WTC11 (cell line): ENCODE measurements around the gene ADORA1. TPM values are rescaled to one million over a fixed set of nuclear protein-coding genes. Genes with fewer than 3 reads are reported as not detected.

Source experiments
- ATAC-seq: fragments of 200-7000 bp; cut with Tn5 transposase; 2 replicates; pipeline ENCODE4 v1.10.0; 2021; ENCODE audit warnings: mild to moderate bottlenecking, moderate library complexity
- CTCF ChIA-PET: fragments of 300-600 bp; sonication (Branson Sonifier 250); formaldehyde crosslinking; loops from one replicate; lab custom pipeline; 2021; ENCODE audit warnings: antibody characterized with exemption; lab: Charles Lee
- POLR2A ChIA-PET: fragments of 350-600 bp; sonication (Branson Sonifier 250); formaldehyde crosslinking; loops from one replicate; lab custom pipeline; 2021; ENCODE audit warnings: antibody characterized with exemption; lab: Charles Lee
- DNase-seq: peaks from one replicate; pipeline ENCODE4 v3.0.0; 2021; ENCODE audit warnings: low spot score
- H3K27ac Mint-ChIP-seq: 2 replicates; pipeline ENCODE4 v1.8.0; 2021; ENCODE audit warnings: mixed read lengths
- H3K27me3 Mint-ChIP-seq: 2 replicates; pipeline ENCODE4 v1.8.0; 2021; ENCODE audit warnings: low read depth, mild to moderate bottlenecking, moderate library complexity, mixed read lengths
- H3K36me3 Mint-ChIP-seq: 2 replicates; pipeline ENCODE4 v1.8.0; 2021; ENCODE audit warnings: mixed read lengths
- H3K4me1 Mint-ChIP-seq: 2 replicates; pipeline ENCODE4 v1.8.0; 2022; ENCODE audit warnings: mixed read lengths
- H3K4me3 Mint-ChIP-seq: 2 replicates; pipeline ENCODE4 v1.8.0; 2021; ENCODE audit warnings: mild to moderate bottlenecking, moderate library complexity, mixed read lengths
- H3K9me3 Mint-ChIP-seq: 2 replicates; pipeline ENCODE4 v1.8.0; 2021; ENCODE audit warnings: mixed read lengths
- ATF6 ChIP-seq: sonication (generic); formaldehyde crosslinking; IDR thresholded peaks from 2 replicates; pipeline ENCODE4 v1.8.1; 2023; ENCODE audit warnings: mild to moderate bottlenecking, missing genetic modification reagents
- CREB1 ChIP-seq: sonication (generic); formaldehyde crosslinking; IDR thresholded peaks from 2 replicates; pipeline ENCODE4 v1.8.0; 2023; ENCODE audit warnings: mild to moderate bottlenecking, missing genetic modification reagents
- ERG ChIP-seq: fragments of 250-450 bp; sonication (Bioruptor Pico); IDR thresholded peaks from 2 replicates; pipeline ENCODE4 v1.8.0; 2021; ENCODE audit warnings: mild to moderate bottlenecking
- FOXK1 ChIP-seq: sonication (generic); formaldehyde crosslinking; IDR thresholded peaks from 2 replicates; pipeline ENCODE4 v1.8.0; 2022; ENCODE audit warnings: mild to moderate bottlenecking, moderate library complexity, missing genetic modification reagents
- MAX ChIP-seq: sonication (generic); formaldehyde crosslinking; IDR thresholded peaks from 2 replicates; pipeline ENCODE4 v1.8.0; 2022; ENCODE audit warnings: mild to moderate bottlenecking, missing genetic modification reagents
- MLX ChIP-seq: sonication (generic); formaldehyde crosslinking; IDR thresholded peaks from 2 replicates; pipeline ENCODE4 v1.8.1; 2023; ENCODE audit warnings: mild to moderate bottlenecking, missing genetic modification reagents, moderate library complexity
- MXD4 ChIP-seq: fragments of 250-450 bp; sonication (Bioruptor Pico); IDR thresholded peaks from 2 replicates; pipeline ENCODE4 v1.8.0; 2021; ENCODE audit warnings: mild to moderate bottlenecking, moderate library complexity, borderline replicate concordance
- NFATC4 ChIP-seq: fragments of 250-450 bp; sonication (Bioruptor Pico); IDR thresholded peaks from 2 replicates; pipeline ENCODE4 v1.9.0; 2021; ENCODE audit warnings: mild to moderate bottlenecking
- RORB ChIP-seq: fragments of 250-450 bp; sonication (Bioruptor Pico); IDR thresholded peaks from 2 replicates; pipeline ENCODE4 v1.9.0; 2021; ENCODE audit warnings: mild to moderate bottlenecking
- ZBTB43 ChIP-seq: sonication (generic); formaldehyde crosslinking; IDR thresholded peaks from 2 replicates; pipeline ENCODE4 v1.8.1; 2023; ENCODE audit warnings: mild to moderate bottlenecking, missing genetic modification reagents
- ZNF138 ChIP-seq: sonication (generic); formaldehyde crosslinking; conservative IDR thresholded peaks from 2 replicates; pipeline ENCODE4 v1.8.1; 2022; ENCODE audit warnings: mild to moderate bottlenecking, moderate library complexity, missing genetic modification reagents
- ZNF671 ChIP-seq: fragments of 250-450 bp; sonication (Bioruptor Pico); IDR thresholded peaks from 2 replicates; pipeline ENCODE4 v1.8.0; 2021; ENCODE audit warnings: mild to moderate bottlenecking
- total RNA-seq: library from RNA; stranded (reverse); gene quantifications from 3 replicates; pipeline ENCODE4 v1.2.3, GENCODE V29; 2021

The ADORA1 gene
- total RNA-seq, 1 experiment from 2014 or later: 1.8 TPM

- H3K4me1 Mint-ChIP-seq: no peaks in the 10 kb centered on the region; the same call in 1 of the 2 replicates
- no peak overlapping the region for H3K4me3 Mint-ChIP-seq
- H3K27ac Mint-ChIP-seq: no peak overlapping the region
- DNase-seq (no peak), ATAC-seq (no peak)
- ChIA-PET POLR2A (no interaction called here), CTCF (interaction anchor here (1.1 to 3.8 kb wide), 8 partner anchors 14 to 160 kb away, joined by 3 to 18 read pairs (median 8); partner anchors contain the start of gene ADORA1)
- H3K9me3 Mint-ChIP-seq: no peaks in the 10 kb centered on the region
- H3K36me3 Mint-ChIP-seq: no peaks in the 10 kb centered on the region
- peaks cover 20% of the 10 kb centered on the region for H3K27me3 Mint-ChIP-seq
- TF ChIP-seq FOXK1 (CRISPR knock-in tag) (no peak), ZNF138 (CRISPR knock-in tag) (no peak), ZNF671 (no peak), MAX (CRISPR knock-in tag) (no peak), NFATC4 (CRISPR knock-in tag) (no peak), MLX (CRISPR knock-in tag) (no peak)
Measured at GRCh38 chr1:203113308-203113707, 14.2 kb upstream of the ADORA1 start.

- DNase-seq (no peak), ATAC-seq (no peak)
- no peak overlapping the region for H3K27ac Mint-ChIP-seq
- CTCF ChIA-PET: interaction anchor here (1.1 to 3.8 kb wide), 5 partner anchors 13 to 159 kb away, joined by 4 to 16 read pairs (median 6); partner anchors contain the start of gene ADORA1
- no peaks in the 10 kb centered on the region for H3K9me3 Mint-ChIP-seq
- peaks cover 20% of the 10 kb centered on the region for H3K27me3 Mint-ChIP-seq
- no peaks in the 10 kb centered on the region; the same call in 1 of the 2 replicates for H3K4me1 Mint-ChIP-seq
- TF ChIP-seq CREB1 (CRISPR knock-in tag) (no peak), ATF6 (CRISPR knock-in tag) (no peak), RORB (CRISPR knock-in tag) (no peak)
- TF ChIP-seq, all 79 proteins: peak for 0
- no peaks in the 10 kb centered on the region for H3K36me3 Mint-ChIP-seq
- POLR2A ChIA-PET: no interaction called here
- H3K4me3 Mint-ChIP-seq: no peak overlapping the region
Measured at GRCh38 chr1:203114202-203114601, 13.3 kb upstream of the ADORA1 start.

GRCh38 chr1:203116091-203116820, 11.3 kb upstream of the ADORA1 start:
- Mint-ChIP-seq H3K27me3 (peaks cover 17% of the 10 kb centered on the region), H3K4me1 (no peaks in the 10 kb centered on the region; the same call in 1 of the 2 replicates), H3K36me3 (no peaks in the 10 kb centered on the region), H3K4me3 (no peak overlapping the region), H3K9me3 (no peaks in the 10 kb centered on the region), H3K27ac (no peak overlapping the region)
- ChIA-PET POLR2A (no interaction called here), CTCF (interaction anchor here (0.6 to 4.4 kb wide), 7 partner anchors 11 to 101 kb away, joined by 3 to 192 read pairs (median 38); partner anchors contain the start of gene ADORA1)
- no peak for TF ChIP-seq MXD4 (CRISPR knock-in tag)
- no peak for TF ChIP-seq ZBTB43
- no peak for TF ChIP-seq ERG (CRISPR knock-in tag)
- DNase-seq (no peak), ATAC-seq (no peak)
